ENCODE results near the gene ADAT3.
"Not testable (repeated sequence)": the region's sequence is repeated elsewhere in the genome, so short reads cannot be mapped to it uniquely, and the experiment has no call there.

ADAT3 gene

GRCh38 chr19:1882786-1883692, 22.2 kb upstream of the ADAT3 start:
- DNase-seq (ENCODE audit: low spot score): no peak

- DNase-seq (ENCODE audit: low spot score): no peak
Observed at GRCh38 chr19:1883784-1884183, 21.4 kb upstream of the ADAT3 start.

GRCh38 chr19:1884291-1884718, 20.9 kb upstream of the ADAT3 start:
- no peak for DNase-seq (ENCODE audit: low spot score)

- no peak for DNase-seq (ENCODE audit: low spot score)
Observed at GRCh38 chr19:1884719-1885334, 20.4 kb upstream of the ADAT3 start.

GRCh38 chr19:1885398-1886119, 19.6 kb upstream of the ADAT3 start, which contains the start of gene ABHD17A:
TSS of gene ABHD17A (minus strand) at chr19:1885496. CDS start at chr19:1881566, 3,930 bp downstream.
- DNase-seq (ENCODE audit: low spot score): peak; percentile 93

- DNase-seq (ENCODE audit: low spot score): not testable (repeated sequence)
Observed at GRCh38 chr19:1886360-1886759, 18.8 kb upstream of the ADAT3 start.

DNA sequence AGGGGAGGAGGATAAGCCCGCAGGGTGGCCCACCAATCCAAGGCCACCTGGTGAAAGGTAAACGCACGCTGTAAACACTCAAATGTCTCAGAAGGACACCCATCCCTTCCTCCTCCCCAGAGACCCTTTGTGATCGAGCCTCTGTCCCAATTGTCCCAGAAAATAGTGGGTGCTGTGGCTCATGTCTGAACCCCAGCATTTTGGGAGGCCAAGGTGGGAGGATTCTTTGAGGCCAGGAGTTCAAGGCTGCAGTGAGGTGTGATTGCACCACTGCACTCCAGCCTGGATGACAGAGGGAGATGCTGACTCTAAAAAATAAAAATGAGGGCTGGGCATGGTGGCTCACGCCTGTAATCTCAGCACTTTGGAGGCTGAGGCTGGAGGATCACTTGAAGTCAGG, 16.8 kb upstream of the ADAT3 start:
- DNase-seq (ENCODE audit: low spot score): no peak

DNA sequence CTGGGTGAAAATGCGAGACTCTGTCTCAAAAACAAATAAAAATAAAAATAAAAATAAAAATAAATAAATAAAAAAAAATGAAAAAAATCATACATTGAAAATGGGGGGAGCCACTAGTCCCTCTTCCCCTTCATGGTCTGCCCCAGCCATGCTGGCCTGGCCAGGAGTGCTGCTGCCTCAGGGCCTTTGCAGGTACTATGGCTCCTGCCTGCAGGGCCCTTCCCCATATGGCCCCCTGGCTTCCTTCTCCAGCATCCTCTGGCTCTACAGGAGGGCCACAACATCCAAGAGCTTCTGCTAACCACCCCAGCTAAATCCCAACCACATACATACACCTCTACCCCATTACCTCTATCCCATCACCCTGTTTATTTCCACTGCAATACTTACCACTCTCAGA, 15.3 kb upstream of the ADAT3 start:
- DNase-seq (ENCODE audit: low spot score): no peak

- DNase-seq (ENCODE audit: low spot score): no peak
Observed at GRCh38 chr19:1893791-1894190, 11.4 kb upstream of the ADAT3 start.

DNA sequence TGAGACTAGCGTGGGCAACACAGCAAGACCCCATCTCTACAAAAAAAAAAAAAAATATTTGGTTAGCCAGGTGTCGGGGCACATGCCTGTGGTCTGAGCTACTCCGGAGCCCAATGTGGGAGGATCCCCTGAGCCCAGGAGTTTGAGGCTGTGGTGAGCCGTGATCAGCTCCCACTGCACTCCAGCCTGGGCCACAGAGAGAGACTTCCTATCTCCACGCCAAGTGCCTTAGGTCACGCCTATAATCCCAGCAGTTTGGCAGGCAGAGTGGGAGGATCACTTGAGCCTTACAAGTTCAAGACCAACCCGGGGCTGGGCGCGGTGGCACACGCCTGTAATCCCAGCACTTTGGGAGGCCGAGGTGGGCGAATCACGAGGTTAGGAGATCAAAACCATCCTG, 8.7 kb upstream of the ADAT3 start:
- no peak for DNase-seq (ENCODE audit: low spot score)

- peak; percentile 81 for DNase-seq (ENCODE audit: low spot score)
Observed at GRCh38 chr19:1901940-1902404, 3.2 kb upstream of the ADAT3 start.

GRCh38 chr19:1902923-1903322, 2.3 kb upstream of the ADAT3 start:
- no peak for DNase-seq (ENCODE audit: low spot score)

- no peak for DNase-seq (ENCODE audit: low spot score)
Observed at GRCh38 chr19:1904860-1905109, 414 bp upstream of the ADAT3 start.

DNA sequence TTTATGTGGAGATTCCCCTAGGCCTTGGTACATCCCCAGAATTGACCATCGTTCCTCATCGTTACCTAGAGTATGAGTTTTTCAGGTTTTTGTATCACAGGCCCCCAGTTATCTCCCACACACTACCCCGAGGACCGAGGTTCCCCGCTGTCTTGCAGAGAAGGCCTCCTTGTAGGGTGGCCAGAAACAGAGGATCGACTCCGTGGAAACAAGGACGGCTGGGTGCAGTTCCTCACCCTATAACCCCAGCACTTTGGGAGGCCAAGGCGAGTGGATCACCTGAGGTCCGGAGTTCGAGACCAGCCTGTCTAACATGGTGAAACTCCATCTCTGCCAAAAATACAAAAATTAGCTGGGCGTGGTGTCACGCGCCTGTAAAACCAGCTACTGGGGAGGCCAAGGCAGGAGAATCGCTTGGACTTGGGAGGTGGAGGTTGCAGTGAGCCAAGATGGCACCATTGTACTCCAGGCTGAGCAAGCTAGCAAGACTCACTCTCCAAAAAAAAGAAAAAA, 720 bp downstream of the ADAT3 start:
- no peak for DNase-seq (ENCODE audit: low spot score)

- DNase-seq (ENCODE audit: low spot score): no peak
Observed at GRCh38 chr19:1906985-1907562, 1.9 kb downstream of the ADAT3 start.

DNA sequence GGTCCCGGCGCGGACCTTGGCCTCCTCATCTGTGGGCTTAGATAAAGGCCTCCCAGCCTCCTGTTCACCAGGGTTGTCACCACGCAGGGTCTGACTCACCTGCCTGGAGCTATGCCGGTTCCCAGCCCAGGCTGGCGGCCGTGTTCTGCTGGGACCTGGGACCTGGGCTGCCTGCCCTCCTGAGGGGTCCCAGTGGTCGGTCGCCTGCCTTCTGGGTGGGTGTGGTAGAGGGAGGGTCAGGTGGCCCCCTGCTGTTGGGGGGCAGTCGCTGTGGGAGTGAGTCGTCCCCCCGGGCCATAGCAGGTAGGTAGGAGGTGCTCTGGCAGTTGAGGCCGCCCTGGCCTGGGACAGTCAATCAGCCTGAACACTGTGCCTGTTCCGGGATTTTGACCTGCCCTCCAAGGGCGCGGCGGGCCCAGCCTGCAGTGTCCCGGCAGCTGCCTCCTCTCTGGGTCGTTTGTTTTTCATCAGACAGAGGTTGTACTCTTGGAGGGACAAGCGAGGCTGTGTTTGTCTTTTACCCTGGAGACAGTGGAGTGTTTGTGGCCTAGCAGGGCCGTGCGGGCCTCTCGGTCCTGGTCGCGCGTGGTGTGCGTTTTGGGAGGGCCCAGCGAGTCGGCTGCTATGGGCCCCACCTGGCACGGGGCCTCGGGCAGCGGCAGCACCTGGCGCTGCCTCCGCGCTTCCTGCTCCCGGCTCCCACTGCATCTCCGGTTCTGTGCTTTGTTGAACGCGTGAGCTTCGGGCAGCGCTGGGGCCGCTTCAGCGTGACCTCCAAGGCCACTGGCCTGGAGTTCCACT, 2.6 kb downstream of the ADAT3 start:
- DNase-seq (ENCODE audit: low spot score): peak; percentile 82

DNA sequence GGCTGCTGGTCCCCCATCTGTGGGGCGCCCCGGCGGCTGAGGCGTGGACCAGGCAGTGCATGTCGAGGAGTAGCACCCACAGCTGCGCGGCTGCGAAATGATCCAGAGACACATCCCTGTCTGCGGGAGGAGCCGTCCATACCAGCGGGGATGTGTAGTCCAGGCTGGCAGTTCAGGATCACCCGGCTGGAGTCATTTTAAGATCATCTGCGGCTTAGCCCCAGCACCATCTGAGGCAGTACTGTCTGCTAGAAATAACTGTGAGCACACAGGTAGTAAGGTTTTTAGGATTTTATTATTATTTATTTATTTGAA, 3.1 kb downstream of the ADAT3 start:
- no peak for DNase-seq (ENCODE audit: low spot score)

- DNase-seq (ENCODE audit: low spot score): no peak
Observed at GRCh38 chr19:1909761-1910080, 4.5 kb downstream of the ADAT3 start.

DNA sequence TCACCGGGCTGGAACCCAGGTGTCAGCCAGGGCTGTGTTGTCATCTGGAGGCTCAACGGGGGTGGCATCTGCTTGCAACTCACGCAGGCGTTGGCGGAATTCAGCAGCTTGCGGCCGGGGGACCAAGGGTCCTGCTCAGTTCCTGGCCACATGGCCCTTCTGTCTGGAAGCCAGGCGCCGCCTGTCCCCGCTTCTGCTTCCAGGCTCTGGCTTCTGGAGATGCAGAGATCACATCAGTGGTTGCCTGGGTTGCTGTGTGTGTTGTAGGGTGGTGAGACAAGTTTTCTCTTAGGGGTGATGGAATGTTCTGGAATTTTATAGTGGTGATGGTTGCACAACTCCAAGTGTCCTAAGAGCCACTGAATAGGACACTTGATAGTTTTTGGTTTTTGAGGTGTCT, 5.0 kb downstream of the ADAT3 start:
- DNase-seq (ENCODE audit: low spot score): no peak

DNA sequence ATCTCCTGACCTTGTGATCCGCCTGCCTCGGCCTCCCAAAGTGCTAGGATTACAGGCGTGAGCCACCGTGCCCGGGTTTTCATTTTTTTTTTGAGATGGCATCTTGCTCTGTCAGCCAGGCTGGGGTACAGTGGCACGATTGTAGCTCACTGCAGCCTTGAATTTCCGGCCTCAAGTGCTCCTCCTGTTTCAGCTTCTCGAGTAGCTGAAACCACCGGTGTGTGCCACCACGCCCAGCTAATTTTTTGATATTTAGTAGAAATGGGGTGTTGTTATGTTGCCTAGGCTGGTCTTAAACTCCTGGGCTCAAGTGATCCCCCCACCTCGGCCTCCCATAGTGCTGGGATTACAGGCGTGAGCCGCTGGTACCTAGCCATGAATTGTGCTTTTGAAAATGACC, 5.9 kb downstream of the ADAT3 start:
- DNase-seq (ENCODE audit: low spot score): no peak

DNA sequence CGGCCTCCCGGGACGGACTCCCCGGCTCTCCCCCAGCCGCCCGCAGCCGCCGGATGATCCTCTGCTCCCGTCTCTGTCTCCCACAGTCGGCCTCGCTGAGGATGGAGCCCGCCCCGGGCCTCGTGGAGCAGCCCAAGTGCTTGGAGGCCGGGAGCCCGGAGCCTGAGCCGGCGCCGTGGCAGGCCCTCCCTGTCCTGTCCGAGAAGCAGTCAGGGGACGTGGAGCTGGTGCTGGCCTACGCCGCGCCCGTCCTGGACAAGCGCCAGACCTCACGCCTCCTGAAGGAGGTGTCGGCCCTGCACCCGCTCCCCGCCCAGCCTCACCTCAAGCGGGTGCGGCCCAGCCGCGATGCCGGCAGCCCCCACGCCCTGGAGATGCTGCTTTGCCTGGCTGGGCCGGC, 6.8 kb downstream of the ADAT3 start:
- no peak for DNase-seq (ENCODE audit: low spot score)
